ENCODE data around the gene CUL3. TPM values are rescaled to one million over a fixed set of nuclear protein-coding genes. Genes with fewer than 3 reads are reported as not detected.

Gene CUL3
- total and polyA plus RNA-seq, 7 donors, result 59.3 to 85.3 (median 65.6) TPM

DNA sequence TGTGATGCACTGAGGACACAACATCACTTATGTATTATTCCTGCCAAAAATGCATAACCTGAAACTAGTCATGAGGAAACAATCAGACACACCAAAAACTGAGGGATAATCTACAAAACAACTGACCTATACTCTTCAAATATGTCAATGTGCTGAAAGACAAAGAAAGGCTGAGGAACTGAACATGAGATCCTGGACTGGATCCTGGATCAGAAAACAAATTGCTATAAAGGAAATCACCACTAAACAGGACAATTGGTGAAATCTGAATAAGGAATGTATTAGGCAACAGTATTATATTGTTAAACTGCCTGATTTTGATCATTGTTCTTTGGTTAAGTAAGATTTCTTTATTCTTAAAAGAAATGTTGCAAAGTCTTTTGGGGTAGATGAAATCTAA is 28.8 kb downstream of the CUL3 start:
- no peaks in the 10 kb centered on the region for H3K9me3 ChIP-seq
- H3K4me3 ChIP-seq, result no peak overlapping the region
- no peak overlapping the region for H3K27ac ChIP-seq
- TF ChIP-seq POLR2AphosphoS5 (IDR thresholded peaks at IDR 0.05) (no peak), CTCF (IDR thresholded peaks at IDR 0.05) (no peak)
- DNase-seq, result no peak
- H3K4me1 ChIP-seq, result peaks cover 0 to 48% (median 22%) of the 10 kb centered on the region in 4 donors
- no peaks in the 10 kb centered on the region for H3K36me3 ChIP-seq
- intact Hi-C loops (cut with DNase I), result no loop called here
- no peaks in the 10 kb centered on the region for H3K27me3 ChIP-seq

- DNase-seq, result no peak
- intact Hi-C loops (cut with DNase I), result no loop called here
- WGBS, 2 donors, result 89 to 94% methylated on average over 4 of the region's 4 CpGs
- peaks cover 0 to 45% (median 20%) of the 10 kb centered on the region in 4 donors for H3K4me1 ChIP-seq
- no peak overlapping the region for H3K4me3 ChIP-seq
- H3K36me3 ChIP-seq, result no peaks in the 10 kb centered on the region
- H3K27ac ChIP-seq, result no peak overlapping the region
- no peaks in the 10 kb centered on the region for H3K27me3 ChIP-seq
- TF ChIP-seq POLR2A (IDR thresholded peaks at IDR 0.05), result no peak
- no peak for TF ChIP-seq POLR2AphosphoS5 (IDR thresholded peaks at IDR 0.05)
- no peak for TF ChIP-seq EP300 (IDR thresholded peaks at IDR 0.05)
- no peak for TF ChIP-seq CTCF (IDR thresholded peaks at IDR 0.05)
- H3K9me3 ChIP-seq, result no peaks in the 10 kb centered on the region
These were observed 29.3 kb downstream of the CUL3 start for GRCh38 chr2:224555823-224556366.

DNA sequence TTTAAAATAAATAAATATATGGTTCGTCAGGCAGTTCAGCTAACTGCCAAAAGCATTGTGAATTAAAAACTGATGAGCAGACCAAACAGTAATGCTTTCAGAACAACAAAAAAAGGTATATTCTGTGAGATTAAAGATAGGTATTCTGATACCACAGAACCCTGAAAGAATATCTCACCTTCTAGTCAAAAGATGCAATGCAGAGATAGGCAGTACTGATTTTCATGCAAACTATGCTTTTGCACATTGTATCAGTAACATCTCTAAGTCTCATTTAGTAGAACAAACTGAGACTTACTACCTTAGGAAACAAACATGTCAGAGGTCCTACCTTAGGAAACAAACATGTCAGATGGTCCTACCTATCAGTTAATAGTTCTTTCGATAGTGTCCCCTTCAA is 32.4 kb downstream of the CUL3 start:
- no peak overlapping the region for H3K4me3 ChIP-seq
- DNase-seq, result no peak
- no peaks in the 10 kb centered on the region for H3K9me3 ChIP-seq
- no peaks in the 10 kb centered on the region for H3K27me3 ChIP-seq
- TF ChIP-seq EP300 (IDR thresholded peaks at IDR 0.05) (no peak), POLR2A (IDR thresholded peaks at IDR 0.05) (no peak), CTCF (IDR thresholded peaks at IDR 0.05) (no peak), POLR2AphosphoS5 (IDR thresholded peaks at IDR 0.05) (no peak)
- peaks cover 0 to 27% (median 13%) of the 10 kb centered on the region in 4 donors for H3K4me1 ChIP-seq
- H3K27ac ChIP-seq, result no peak overlapping the region
- intact Hi-C loops (cut with DNase I), result no loop called here
- H3K36me3 ChIP-seq, result no peaks in the 10 kb centered on the region
- 89 to 91% methylated on average over 2 of the region's 2 CpGs for WGBS, 2 donors

GRCh38 chr2:224551693-224552092 is 33.5 kb downstream of the CUL3 start:
- H3K4me3 ChIP-seq, result no peak overlapping the region
- H3K27me3 ChIP-seq, result no peaks in the 10 kb centered on the region
- WGBS, 2 donors, result 96% methylated on average over 1 of the region's 1 CpG
- no peaks in the 10 kb centered on the region for H3K36me3 ChIP-seq
- H3K27ac ChIP-seq, result no peak overlapping the region
- DNase-seq, result no peak
- intact Hi-C loops (cut with DNase I), result no loop called here
- TF ChIP-seq POLR2AphosphoS5 (IDR thresholded peaks at IDR 0.05) (no peak), CTCF (IDR thresholded peaks at IDR 0.05) (no peak), EP300 (IDR thresholded peaks at IDR 0.05) (no peak), POLR2A (IDR thresholded peaks at IDR 0.05) (no peak)
- H3K4me1 ChIP-seq, result peaks cover 0 to 29% (median 10%) of the 10 kb centered on the region in 4 donors
- no peaks in the 10 kb centered on the region for H3K9me3 ChIP-seq

DNA sequence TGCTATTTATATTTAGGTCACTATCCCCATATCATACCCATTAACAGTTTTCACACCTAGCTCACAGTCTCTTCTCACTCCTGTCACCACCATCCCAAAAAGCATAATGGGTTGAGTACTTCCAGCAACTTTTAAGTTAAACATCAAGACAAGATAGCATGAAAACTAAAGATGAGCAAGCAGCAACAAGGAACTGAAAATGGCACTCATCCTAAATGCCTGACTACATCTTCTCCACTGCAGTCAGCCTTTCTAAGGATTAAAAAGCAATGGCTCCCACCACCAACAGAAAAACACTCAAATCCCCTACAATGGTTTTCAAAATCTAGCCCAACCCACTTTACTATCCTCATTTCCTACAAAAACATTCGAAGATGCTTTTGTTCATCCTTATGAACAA is 38.2 kb downstream of the CUL3 start:
- DNase-seq, result no peak
- Histone ChIP-seq H3K4me1 (peaks cover 0 to 41% (median 24%) of the 10 kb centered on the region in 4 donors), H3K36me3 (peaks cover 0 to 5% (median 0%) of the 10 kb centered on the region in 4 donors), H3K27me3 (no peaks in the 10 kb centered on the region), H3K4me3 (no peak overlapping the region), H3K9me3 (no peaks in the 10 kb centered on the region), H3K27ac (no peak overlapping the region)
- no peak for TF ChIP-seq EP300 (IDR thresholded peaks at IDR 0.05)
- TF ChIP-seq CTCF (IDR thresholded peaks at IDR 0.05), result no peak
- no peak for TF ChIP-seq POLR2AphosphoS5 (IDR thresholded peaks at IDR 0.05)
- TF ChIP-seq POLR2A (IDR thresholded peaks at IDR 0.05), result no peak
- intact Hi-C loops (cut with DNase I), result no loop called here
- 43 to 93% methylated on average over 1 of the region's 1 CpG for WGBS, 2 donors
